SH-SY5Y (cell line): ENCODE results near the gene TAF4.

Source experiments
- GATA2 ChIP-seq: IDR thresholded peaks from 2 replicates; pipeline ENCODE4 v1.6.1; 2011; ENCODE audit warnings: mild to moderate bottlenecking, low read depth, low read length
- GATA3 ChIP-seq: IDR thresholded peaks from 2 replicates; pipeline ENCODE4 v1.6.1; 2011; ENCODE audit warnings: low read depth, mild to moderate bottlenecking, low read length, moderate library complexity

GRCh38 chr20:61964675-61965605, 100.7 kb downstream of the TAF4 start:
- TF ChIP-seq GATA2: no peak
- no peak for TF ChIP-seq GATA3
